ENCODE results near the gene ZFHX2.

The ZFHX2 gene

GRCh38 chr14:23572524-23572828 is 20.9 kb upstream of the ZFHX2 start:
- DNase-seq = no peak

GRCh38 chr14:23571701-23572523 is 20.3 kb upstream of the ZFHX2 start:
- no peak for DNase-seq

GRCh38 chr14:23570806-23571483 is 19.4 kb upstream of the ZFHX2 start:
- DNase-seq = no peak

- DNase-seq = peak; percentile 43 to 52
Measured at GRCh38 chr14:23569443-23570151, 18.0 kb upstream of the ZFHX2 start.

GRCh38 chr14:23568600-23569331 is 17.2 kb upstream of the ZFHX2 start:
- DNase-seq = peak in 1 of 2 experiments; percentile 51

- DNase-seq = no peak
Measured at GRCh38 chr14:23568021-23568599, 16.5 kb upstream of the ZFHX2 start.

- DNase-seq = peak; percentile 85 to 95
Measured at GRCh38 chr14:23567186-23568020, 15.8 kb upstream of the ZFHX2 start, which contains the start of gene AP1G2. Gene AP1G2, minus strand, starts transcription at chr14:23567791. Its CDS starts 477 bp downstream, at chr14:23567314.

GRCh38 chr14:23566778-23567185 is 15.2 kb upstream of the ZFHX2 start:
- DNase-seq = no peak

GRCh38 chr14:23566112-23566777 is 14.7 kb upstream of the ZFHX2 start:
- DNase-seq = no peak

- DNase-seq = no peak
Measured at GRCh38 chr14:23565626-23566025, 14.1 kb upstream of the ZFHX2 start.

- DNase-seq = no peak
Measured at GRCh38 chr14:23564876-23565275, 13.3 kb upstream of the ZFHX2 start.

- no peak for DNase-seq
Measured at GRCh38 chr14:23564181-23564812, 12.7 kb upstream of the ZFHX2 start.

- DNase-seq = no peak
Measured at GRCh38 chr14:23563473-23564180, 12.1 kb upstream of the ZFHX2 start.

GRCh38 chr14:23562822-23563472 is 11.4 kb upstream of the ZFHX2 start:
- DNase-seq = peak; percentile 23 to 69

GRCh38 chr14:23561873-23562821 is 10.6 kb upstream of the ZFHX2 start:
- DNase-seq = no peak

- no peak for DNase-seq
Measured at GRCh38 chr14:23561259-23561658, 9.7 kb upstream of the ZFHX2 start.

- no peak for DNase-seq
Measured at GRCh38 chr14:23559926-23560520, 8.5 kb upstream of the ZFHX2 start.

Measured in NCI-H526 (cell line).